H1 (cell line): Measurements from ENCODE around the gene BPIFB3.

Experiments used
- ASH2L ChIP-seq: fragments of 200-600, 300-600 bp; sonication (generic); IDR thresholded peaks from one replicate; pipeline ENCODE4 v1.7.1; 2017; ENCODE audit warnings: low read length
- CTCF ChIP-seq, 3 experiments: IDR thresholded peaks; 1 replicate in 2 of 3; 2 replicates in 1 of 3; pipeline versions ENCODE4 v1.5.1 to v1.6.1; 2011; ENCODE audit warnings: low read length in 3 of 3, mild to moderate bottlenecking in 3 of 3, inconsistent platforms in 2 of 3, low read depth in 1 of 3, moderate library complexity in 1 of 3; ENCODE audit not compliant: insufficient read depth in 1 of 3; ENCODE audit errors: control extremely low read depth in 1 of 3
- POLR2A ChIP-seq, 2 experiments: IDR thresholded peaks; 1 replicate in 1 of 2; 2 replicates in 1 of 2; pipeline ENCODE4 v1.6.1; 2011; ENCODE audit warnings: low read depth in 2 of 2, low read length in 2 of 2, mild to moderate bottlenecking in 2 of 2; ENCODE audit errors: control extremely low read depth in 1 of 2
- POLR2AphosphoS5 ChIP-seq: IDR thresholded peaks from 2 replicates; pipeline ENCODE4 v1.6.1; 2011; ENCODE audit warnings: low read depth, low read length
- SIN3A ChIP-seq, 2 experiments: IDR thresholded peaks in 1 of 2; conservative IDR thresholded peaks in 1 of 2; 2 replicates each; pipeline ENCODE4 v1.6.1; 2011 to 2012; ENCODE audit warnings: low read length in 2 of 2, improper control_type of control experiment in 1 of 2, low read depth in 1 of 2, mild to moderate bottlenecking in 1 of 2
- SP1 ChIP-seq: IDR thresholded peaks from 2 replicates; pipeline ENCODE4 v1.6.1; 2011; ENCODE audit warnings: low read depth, low read length
- SUZ12 ChIP-seq: fragments of 200-600 bp; sonication (generic); IDR thresholded peaks from 2 replicates; pipeline ENCODE4 v1.6.1; 2012; ENCODE audit warnings: mild to moderate bottlenecking, inconsistent platforms, low read length, moderate library complexity, mixed read lengths
- TAF1 ChIP-seq: IDR thresholded peaks from 2 replicates; pipeline ENCODE4 v1.6.1; 2011; ENCODE audit warnings: mild to moderate bottlenecking, low read depth, low read length
- TF ChIP-seq, protein P1 (sequence below): IDR thresholded peaks from 2 replicates; pipeline ENCODE4 v1.6.1; 2012; ENCODE audit warnings: inconsistent platforms

DNA sequence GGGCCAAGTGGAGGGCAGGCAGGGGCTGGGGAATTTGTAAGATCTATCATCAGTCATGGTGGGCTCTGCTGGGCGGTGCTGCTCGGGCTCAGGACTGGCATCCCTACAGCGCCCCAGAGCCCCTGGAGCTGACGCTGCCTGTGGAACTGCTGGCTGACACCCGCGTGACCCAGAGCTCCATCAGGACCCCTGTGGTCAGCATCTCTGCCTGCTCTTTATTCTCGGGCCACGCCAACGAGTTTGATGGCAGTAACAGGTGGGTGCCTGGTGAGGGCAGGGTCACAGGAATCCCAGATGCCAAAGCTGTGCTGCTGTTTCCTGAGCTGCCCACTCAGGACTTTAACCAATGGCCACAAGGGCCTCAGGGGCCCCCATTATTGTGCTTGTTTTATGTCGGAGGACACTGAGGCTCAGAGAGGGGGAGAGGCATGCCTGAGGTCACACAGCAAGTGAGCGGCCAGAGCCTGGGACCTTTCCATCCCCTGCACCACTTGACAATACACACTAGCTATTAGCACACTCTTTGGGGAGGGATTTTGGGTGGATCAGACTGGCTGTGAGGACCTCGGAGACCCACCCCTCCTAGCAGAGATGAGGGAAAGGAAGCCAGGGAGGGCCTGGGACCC, 39.9 kb upstream of the BPIFB3 start:
- TF ChIP-seq CTCF (IDR thresholded peaks at IDR 0.05; ENCODE audit: control extremely low read depth in 1 of 3, insufficient read depth in 1 of 3, low read depth in 1 of 3, low read length in 3 of 3), result no peak
- TF ChIP-seq, protein P1, sequence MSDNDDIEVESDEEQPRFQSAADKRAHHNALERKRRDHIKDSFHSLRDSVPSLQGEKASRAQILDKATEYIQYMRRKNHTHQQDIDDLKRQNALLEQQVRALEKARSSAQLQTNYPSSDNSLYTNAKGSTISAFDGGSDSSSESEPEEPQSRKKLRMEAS, result no peak
- no peak for TF ChIP-seq TAF1
- no peak for TF ChIP-seq POLR2AphosphoS5
- no peak for TF ChIP-seq POLR2A (IDR thresholded peaks at IDR 0.05; ENCODE audit: control extremely low read depth in 1 of 2, low read depth in 2 of 2, low read length in 2 of 2)
- no peak for TF ChIP-seq SUZ12
- TF ChIP-seq SP1, result no peak
- no peak for TF ChIP-seq SIN3A (conservative IDR thresholded peaks at IDR 0.05 in 1 of 2, IDR thresholded peaks at IDR 0.05 in 1 of 2; ENCODE audit: low read depth in 1 of 2, low read length in 2 of 2)
- no peak for TF ChIP-seq ASH2L
